ENCODE results near the gene TPR. TPM values are rescaled to one million over a fixed set of nuclear protein-coding genes. Genes with fewer than 3 reads are reported as not detected.

TPR gene
- total and polyA plus RNA-seq, 8 donors: 11.8 to 45.5 (median 29.5) TPM

- H3K36me3 ChIP-seq: no peaks in the 10 kb centered on the region
- no peak overlapping the region for H3K27ac ChIP-seq
- H3K9me3 ChIP-seq: no peaks in the 10 kb centered on the region
- H3K27me3 ChIP-seq: no peaks in the 10 kb centered on the region
- no peak for FAIRE-seq
- no peak for DNase-seq
- intact Hi-C loops (cut with DNase I): no loop called here
- 55 to 67% methylated on average over 8 of the region's 8 CpGs for WGBS, 2 donors
- ATAC-seq: no peak
- H3K4me1 ChIP-seq: no peaks in the 10 kb centered on the region
- no peak overlapping the region for H3K4me3 ChIP-seq
- no peak for TF ChIP-seq CTCF (IDR thresholded peaks at IDR 0.05)
These were observed 92.6 kb downstream of the TPR start for GRCh38 chr1:186282466-186282865.

GRCh38 chr1:186275822-186276221 is 99.2 kb downstream of the TPR start:
- Histone ChIP-seq H3K4me1 (no peaks in the 10 kb centered on the region), H3K36me3 (no peaks in the 10 kb centered on the region), H3K27me3 (no peaks in the 10 kb centered on the region), H3K9me3 (no peaks in the 10 kb centered on the region), H3K4me3 (no peak overlapping the region), H3K27ac (no peak overlapping the region)
- WGBS, 2 donors: 80 to 81% methylated on average over 2 of the region's 2 CpGs
- DNase-seq (no peak), ATAC-seq (no peak), FAIRE-seq (no peak)
- TF ChIP-seq CTCF (IDR thresholded peaks at IDR 0.05): no peak
- intact Hi-C loops (cut with DNase I): no loop called here

- intact Hi-C loops (cut with DNase I): no loop called here
- FAIRE-seq (no peak), ATAC-seq (no peak)
These were observed 102.6 kb downstream of the TPR start for GRCh38 chr1:186272486-186272885.

GRCh38 chr1:186271032-186271431 is 104.0 kb downstream of the TPR start:
- no peaks in the 10 kb centered on the region for H3K36me3 ChIP-seq
- ATAC-seq (no peak), FAIRE-seq (no peak), DNase-seq (no peak)
- no peaks in the 10 kb centered on the region for H3K27me3 ChIP-seq
- H3K4me3 ChIP-seq: no peak overlapping the region
- intact Hi-C loops (cut with DNase I): no loop called here
- H3K4me1 ChIP-seq: no peaks in the 10 kb centered on the region
- no peak for TF ChIP-seq CTCF (IDR thresholded peaks at IDR 0.05)
- WGBS, 2 donors: 64 to 81% methylated on average over 6 of the region's 6 CpGs
- no peaks in the 10 kb centered on the region for H3K9me3 ChIP-seq
- no peak overlapping the region for H3K27ac ChIP-seq

More at GRCh38 chr1:186272486-186272885, 102.6 kb downstream of the TPR start:
- no peaks in the 10 kb centered on the region for H3K36me3 ChIP-seq
- H3K4me3 ChIP-seq: no peak overlapping the region
- WGBS, 2 donors: 14 to 36% methylated on average over 1 of the region's 1 CpG
- no peak overlapping the region for H3K27ac ChIP-seq
- no peak for TF ChIP-seq CTCF (IDR thresholded peaks at IDR 0.05)
- H3K4me1 ChIP-seq: no peaks in the 10 kb centered on the region
- DNase-seq: no peak
- no peaks in the 10 kb centered on the region for H3K9me3 ChIP-seq
- H3K27me3 ChIP-seq: no peaks in the 10 kb centered on the region

Other genes with a start within 250 kb of the TPR start
- under 1 TPM; 0.04 to 0.87 (median 0.37) TPM for gene PRG4, start 79.0 kb downstream of the TPR start, total RNA-seq
- gene PRG4, start 79.0 kb downstream of the TPR start, polyA plus RNA-seq: 1 to 10 TPM in 1 of 2 donors, under 1 TPM in 1; 0.56 to 1.7 TPM
- gene ODR4, start 585 bp upstream of the TPR start, total RNA-seq: 10 to 100 TPM; 15.4 to 20.2 (median 17.5) TPM
- gene ODR4, start 585 bp upstream of the TPR start, polyA plus RNA-seq: 10 to 100 TPM; 14.4 to 18.1 TPM
- not detected for gene PDC, start 85.9 kb upstream of the TPR start, total RNA-seq
- gene PDC, start 85.9 kb upstream of the TPR start, polyA plus RNA-seq: not detected

Data from pancreas (tissue), 10 donors.